ENCODE measurements around the gene RAD51D.
A peak's percentile ranks its signal among the peaks of the same experiment; 100 is the strongest.
"Not testable (repeated sequence)": the region's sequence is repeated elsewhere in the genome, so short reads cannot be mapped to it uniquely, and the experiment has no call there.

The RAD51D gene

DNA sequence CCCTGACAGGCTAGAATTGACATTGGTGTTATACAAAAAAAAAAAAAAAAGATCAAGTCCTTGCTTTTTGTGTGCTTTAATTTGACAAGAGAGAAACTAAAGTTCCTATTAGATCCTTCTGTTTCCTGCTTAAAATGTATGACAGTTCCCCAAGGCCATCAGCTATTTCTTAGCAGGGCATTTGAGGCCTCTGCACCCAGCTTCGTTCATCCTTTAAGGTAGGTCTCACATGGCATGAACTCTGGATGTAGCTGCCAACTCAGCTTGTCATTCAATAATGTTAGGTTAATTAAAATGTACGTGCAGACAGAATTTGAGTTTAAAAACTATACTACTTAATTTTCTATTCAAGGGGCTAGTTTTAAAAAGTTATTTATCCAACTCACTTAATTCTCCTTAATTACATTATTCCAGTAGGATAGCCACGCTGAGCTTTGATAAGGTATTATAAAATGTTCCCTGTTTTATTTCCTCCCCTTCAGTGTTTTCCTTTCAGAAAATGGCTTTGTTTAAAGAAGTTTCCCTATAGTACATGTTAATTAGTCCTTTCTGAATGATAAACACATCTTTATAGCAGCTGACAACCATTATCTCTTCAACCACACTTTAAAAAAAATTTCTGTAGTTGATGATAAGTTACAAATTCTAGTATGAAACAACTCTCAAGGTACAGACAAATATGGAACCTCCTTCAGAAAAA lies 55.0 kb downstream of the RAD51D start:
- no peak for DNase-seq

DNA sequence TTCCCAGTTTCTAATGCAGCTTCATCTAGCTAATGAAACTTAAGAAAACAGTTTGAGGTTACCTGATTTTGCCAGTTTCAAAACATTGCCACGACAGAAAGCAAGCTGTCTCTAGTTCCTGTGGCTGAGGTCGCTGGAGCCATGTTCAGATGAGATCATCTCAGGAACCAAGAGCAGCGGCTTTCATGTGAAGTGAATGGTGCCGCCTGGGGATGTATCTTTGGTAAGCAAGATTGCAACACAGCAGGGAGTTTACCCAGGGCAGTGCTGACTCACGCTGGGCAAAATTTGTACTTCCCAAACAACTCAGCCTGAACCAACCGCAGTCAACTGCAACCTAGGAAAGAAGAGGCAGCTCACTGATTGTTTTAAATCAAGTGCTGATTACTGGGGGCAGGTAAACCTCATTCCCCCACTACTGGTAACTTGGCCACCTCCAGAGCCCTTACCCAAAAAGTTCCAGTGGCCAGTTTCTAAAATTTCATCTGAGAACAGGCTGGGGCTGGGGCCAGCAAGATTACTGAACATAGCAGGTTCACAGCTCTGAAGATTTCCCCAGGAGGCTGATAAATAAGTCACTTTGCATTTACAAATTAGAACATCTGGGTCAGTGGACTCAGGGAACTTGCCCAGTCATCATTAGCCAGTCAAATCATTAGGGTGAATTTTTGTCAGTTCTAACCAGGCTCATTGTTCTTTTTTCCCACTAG lies 56.0 kb downstream of the RAD51D start, which contains the start of gene RFFL:
Gene RFFL (minus strand): TSS at position 194 of the 710 bp plus-strand sequence. CDS start 37,154 bp downstream, outside the sequence.
- DNase-seq, result peak; percentile 94

DNA sequence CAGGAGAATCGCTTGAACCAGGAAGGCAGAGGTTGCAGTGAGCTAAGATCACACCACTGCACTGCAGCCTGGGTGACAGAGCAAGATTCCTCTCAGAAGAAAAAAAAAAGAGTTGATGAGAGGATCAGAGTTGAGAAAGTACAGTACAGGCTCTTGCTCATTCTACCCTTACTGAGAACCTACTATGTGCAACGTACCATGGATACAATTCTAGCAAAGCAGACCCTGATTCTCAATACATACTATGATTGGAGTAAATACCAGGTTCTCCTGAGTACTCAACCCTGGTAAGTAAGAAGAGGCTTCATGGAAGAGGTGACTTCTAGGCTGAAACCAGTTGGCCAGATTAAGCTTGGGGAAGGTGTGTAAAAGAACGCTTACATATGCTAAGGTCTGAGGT lies 57.4 kb downstream of the RAD51D start:
- DNase-seq, result no peak

DNA sequence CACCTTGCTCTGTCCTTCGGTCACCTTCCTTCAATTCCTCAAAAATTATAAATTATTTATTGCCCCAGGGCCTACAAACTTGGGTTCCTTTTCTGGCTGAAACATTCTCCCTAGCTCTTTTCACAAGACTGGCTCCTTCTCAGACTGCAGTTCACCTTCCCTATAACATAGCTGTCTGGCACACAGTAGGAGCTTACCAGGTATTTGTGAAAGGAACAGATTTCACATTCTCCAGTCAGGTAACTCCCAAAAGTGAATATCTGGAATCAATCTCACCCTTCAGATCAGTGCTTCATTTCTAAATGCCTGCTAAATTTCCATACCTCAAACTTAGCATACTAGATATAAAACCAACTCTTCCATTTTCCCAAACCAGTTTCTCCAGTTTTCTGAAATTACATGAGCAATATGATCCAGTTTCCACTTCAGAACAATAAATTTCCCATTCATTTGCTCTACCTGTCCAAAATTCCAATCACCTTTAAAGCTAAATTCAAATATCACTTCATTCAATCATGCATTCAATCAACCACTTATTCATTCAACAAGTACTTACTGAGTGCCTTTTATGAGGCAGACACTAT lies 62.2 kb downstream of the RAD51D start:
- DNase-seq, result no peak

DNA sequence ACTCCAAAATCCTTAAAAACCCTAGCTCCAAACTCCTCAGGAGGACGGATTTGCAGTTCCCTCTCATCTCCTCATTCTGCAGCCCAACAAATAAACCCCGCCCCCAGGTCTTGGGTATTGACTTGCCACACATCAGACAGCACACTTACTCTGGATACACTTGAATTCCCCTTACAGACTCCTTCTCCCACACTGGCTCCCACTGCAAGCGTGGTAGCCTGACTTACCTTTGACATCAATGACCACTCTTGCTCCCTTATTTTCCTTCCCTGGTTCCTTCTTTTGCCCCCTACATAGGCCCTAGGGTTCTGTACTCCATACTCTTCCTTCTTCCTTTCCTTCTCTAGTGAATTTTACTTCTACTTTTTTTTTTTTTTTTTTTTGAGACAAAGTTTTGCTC lies 63.6 kb downstream of the RAD51D start:
- DNase-seq, result no peak

DNA sequence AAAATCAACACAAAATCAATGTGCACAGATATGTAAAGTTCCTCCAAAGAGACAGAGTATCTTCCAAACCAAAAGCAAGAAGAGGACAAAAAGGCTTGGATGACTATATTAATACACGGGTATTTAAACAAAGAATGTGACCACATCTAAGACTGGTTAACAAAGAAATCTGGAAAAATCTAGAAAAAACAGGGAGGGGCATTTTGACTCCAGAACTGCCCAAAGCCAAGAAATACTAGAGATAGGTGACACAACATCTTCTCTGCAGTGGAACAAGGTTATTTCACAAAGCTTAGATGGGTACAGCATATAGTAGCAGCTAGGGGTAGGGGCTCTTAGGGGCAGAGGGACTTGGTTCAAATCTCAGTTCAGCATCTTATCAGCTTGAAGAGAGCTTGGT lies 66.5 kb downstream of the RAD51D start:
- DNase-seq, result no peak

DNA sequence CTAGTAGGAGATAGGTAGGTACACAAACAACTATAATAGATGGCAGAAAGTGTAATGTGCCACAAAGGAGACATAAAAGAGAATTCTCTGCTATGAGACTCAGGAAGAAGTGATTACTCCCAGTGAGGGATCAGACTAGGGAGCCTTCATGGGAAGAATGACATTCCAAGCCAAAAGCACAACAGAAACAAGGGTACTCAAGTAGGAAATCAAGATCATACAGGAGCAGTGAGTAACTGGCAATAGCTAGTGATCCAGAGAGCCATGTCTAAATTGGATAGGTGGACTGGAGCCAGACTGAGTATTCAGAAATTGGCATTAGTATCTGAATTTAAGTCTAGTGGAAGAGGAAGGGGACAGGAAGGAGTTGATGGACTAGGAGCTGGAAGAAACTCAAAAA lies 66.9 kb downstream of the RAD51D start:
- no peak for DNase-seq

DNA sequence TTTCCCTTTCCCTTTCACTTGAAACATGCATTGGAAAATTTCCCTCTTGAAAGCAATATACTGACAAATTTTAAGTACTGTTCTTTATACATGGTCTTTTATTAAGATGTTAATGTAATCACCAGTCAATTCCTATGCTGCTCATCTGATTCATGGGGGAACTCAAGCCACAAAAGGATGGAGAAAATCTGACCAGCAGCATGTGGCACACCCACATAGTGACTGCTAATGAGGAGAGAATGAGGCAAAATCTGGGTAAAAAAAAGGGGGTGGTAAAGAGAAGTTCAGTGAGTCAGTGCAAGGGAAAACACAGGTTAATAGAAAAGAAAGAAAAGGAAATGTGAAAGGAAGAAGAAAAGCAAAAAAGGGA lies 67.4 kb downstream of the RAD51D start:
- DNase-seq, result peak; percentile 19

DNA sequence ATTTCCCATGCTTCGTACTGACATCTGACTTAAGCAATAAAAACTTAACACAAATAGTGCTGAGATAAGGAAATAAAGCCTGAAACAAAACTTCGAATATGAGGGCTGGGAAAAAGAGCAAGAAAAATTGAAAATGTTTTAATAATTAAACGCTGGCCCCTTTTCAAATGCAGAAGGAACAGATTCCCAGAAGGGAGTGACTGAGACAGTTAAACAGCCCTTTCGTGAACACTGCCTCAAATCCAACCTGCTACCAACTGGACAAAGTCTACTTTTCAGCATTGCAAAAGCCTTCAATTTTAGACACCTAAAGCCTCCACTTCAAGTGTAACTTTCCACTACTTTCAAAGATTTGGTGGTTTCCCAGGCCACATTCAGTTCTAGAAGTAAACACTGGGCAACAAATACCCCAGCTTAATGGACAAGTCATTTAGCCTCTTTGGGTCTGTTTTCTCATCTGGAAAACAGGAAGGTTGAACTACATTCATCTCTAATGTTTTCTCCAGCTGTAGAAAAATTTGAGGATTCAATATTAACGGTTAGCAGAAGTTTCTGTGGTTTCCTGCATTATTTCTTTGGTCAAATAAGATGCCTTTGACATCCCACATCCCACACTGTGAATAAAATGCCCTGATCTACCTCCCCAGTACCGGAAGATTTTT lies 68.0 kb downstream of the RAD51D start:
- DNase-seq, result peak; percentile 8

DNA sequence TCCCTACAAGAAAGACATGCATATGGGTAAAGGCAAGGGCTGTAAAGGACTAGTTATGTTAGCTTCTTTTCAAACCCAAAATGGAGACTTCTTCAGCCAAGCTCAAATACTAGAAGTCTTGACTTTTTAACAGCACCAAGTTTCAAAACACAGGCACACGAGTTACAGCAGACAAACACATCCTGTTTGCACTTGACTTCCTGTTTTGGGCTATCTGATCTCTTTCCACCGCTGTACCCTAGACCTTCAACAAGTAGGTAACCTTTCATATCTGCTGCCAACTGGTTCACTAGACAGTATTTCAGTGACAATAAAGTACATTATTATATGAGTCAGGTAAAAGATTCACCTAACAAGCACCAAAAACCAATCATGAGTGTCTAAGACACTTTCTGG lies 68.5 kb downstream of the RAD51D start:
- DNase-seq, result no peak

DNA sequence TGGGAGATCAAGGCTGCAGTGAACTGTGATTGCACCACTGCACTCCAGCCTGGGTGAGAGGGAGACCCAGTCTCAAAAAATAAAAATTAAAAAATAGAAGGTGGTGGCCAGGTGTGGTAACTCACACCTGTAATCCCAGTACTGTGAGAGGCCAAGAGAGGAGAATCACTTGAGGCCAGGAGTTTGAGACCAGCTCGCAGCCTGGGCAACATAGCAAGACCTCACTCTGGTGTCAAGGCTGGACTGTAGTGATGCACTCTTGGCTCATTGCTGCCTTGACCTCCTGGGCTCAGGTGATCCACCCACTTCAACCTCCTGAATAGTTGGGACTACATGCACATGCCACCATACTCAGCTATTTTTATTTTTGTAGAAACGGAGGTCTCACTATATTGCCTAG lies 69.5 kb downstream of the RAD51D start:
- DNase-seq, result no peak

DNA sequence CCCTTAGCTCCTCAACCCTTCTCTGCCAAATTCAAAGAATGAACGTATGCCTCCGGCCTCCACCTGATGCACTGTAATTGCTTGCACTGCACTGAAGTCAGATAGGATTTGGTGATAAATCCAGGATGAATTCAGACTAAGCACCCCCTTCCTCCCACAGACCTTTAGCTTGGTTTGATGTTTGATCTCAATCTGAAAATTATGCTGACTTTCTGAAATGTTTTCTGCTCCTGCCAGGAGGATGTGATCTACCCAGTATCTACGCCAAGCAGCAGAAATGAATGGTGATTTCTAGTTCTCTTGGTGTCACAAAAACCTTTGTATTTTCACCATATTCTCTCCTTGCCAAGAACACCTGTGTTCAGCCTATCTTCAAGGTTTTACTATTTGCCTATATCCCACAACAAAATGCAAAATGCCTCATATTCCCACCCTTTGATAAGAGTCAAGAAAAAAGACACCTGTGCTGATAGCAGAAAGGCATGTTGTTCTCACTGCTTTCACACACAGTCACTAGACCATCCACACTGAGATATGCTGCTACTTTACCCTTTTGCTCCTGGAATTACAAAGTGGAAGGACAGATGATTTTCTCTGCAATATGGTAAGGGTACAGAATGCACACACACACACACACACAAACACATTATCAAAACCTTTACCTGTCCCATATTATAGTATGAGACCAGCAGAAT lies 70.8 kb downstream of the RAD51D start:
- no peak for DNase-seq

DNA sequence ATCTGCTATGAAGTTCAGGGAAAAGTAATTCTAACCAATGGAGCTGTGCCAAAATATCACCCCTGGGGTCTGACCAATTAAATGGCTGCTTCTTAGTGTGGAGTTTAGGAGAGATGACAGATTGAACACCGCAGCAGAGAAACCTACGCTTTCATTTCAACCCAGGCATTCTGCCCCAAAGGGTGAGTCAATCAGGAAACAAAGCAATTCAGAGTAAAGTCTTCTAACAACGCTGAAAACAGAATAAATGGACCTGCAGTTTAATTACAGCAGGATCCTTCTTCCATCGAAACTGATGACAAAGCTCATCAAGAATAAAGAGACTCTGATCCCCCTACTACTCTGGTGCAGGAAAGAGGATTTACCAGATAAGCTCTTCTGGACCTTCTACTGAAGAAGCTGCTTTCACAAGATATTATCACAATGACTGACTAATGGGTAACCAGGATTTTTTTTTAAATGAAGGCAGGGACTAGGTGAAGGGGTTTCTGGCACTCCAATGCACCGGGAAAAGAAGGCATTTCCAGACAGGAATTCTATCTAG lies 72.8 kb downstream of the RAD51D start:
- DNase-seq, result peak; percentile 26

DNA sequence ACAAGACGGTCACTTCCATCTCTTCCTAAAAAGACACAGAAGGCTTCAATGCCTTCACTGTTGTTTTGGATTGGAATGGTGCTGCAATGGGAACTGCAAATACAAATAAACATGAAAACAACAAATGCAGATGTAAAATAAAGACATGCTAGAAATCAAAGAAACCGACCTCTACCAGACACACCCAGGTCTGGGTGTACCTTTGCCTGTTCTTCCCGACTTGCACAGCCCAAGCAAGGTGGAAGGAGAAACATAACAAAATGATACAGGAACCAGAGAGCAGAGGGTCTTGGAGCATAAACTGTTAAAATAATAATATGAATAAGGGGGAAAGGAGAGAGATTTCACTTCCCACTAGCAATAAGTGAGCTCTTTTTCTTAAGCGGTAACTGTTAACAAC lies 73.4 kb downstream of the RAD51D start:
- no peak for DNase-seq

DNA sequence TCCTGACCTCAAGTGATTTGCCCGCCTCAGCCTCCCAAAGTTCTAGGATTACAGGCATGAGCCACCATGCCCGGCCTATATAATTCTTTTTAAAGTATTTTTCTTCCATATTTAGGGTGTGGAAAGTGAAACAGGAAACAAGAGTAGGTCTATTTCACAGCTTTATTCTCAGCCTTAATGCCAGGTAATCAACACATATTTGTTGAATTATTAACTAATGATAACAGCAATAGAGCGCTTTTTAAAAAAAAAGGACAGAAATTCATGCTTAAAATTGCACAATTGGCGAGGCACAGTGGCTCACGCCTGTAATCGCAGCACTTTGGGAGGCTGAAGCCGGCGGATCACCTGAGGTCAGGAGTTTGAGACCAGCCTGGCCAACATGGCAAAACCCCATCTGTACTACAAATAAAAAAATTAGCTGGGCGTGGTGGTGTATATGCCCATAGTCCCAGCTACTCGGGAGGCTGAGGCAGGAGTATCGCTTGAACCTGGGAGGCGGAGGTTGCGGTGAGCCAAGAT lies 74.1 kb downstream of the RAD51D start:
- DNase-seq, result not testable (repeated sequence)

DNA sequence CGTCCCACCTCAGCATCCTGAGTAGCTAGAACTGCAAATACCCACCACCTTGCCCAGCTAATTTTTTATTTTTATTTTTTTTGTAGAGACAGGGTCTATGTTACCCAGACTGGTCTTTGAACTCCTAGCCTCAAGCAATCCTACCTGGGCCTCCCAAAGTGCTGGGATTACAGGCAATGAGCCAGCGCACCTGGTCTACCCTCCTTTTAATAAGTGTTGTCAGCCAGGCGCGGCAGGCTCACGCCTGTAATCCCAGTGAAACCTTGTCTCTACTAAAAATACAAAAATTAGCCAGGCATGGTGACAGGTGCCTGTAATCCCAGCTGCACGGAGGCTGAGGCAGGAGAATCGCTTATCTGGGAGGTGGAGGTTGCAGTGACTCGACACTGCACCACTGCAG lies 75.5 kb downstream of the RAD51D start:
- no peak for DNase-seq

All from fibroblast of skin of scalp (primary cell).